Adrenal gland (tissue), 12 donors: Measurements from ENCODE around the gene PSMB11. TPM values are rescaled to one million over a fixed set of nuclear protein-coding genes. Genes with fewer than 3 reads are reported as not detected.

Source experiments
- DNase-seq, 7 donors: peaks; one replicate each; pipeline ENCODE4 v3.0.0-alpha.2; 2019 to 2020
- H3K27ac ChIP-seq, 5 donors: fragments of 200-600 bp; sonication (generic) in 4 of 5; 1 replicate in 3 of 5; 2 replicates in 2 of 5; pipeline versions ENCODE4 v1.5.1 to v1.8.0; 2016 to 2020; ENCODE audit warnings: mild to moderate bottlenecking in 1 of 5
- H3K27me3 ChIP-seq: fragments of 200-600 bp; 2 replicates; pipeline ENCODE4 v1.8.0; 2021
- H3K36me3 ChIP-seq, 2 donors: fragments of 200-600 bp; replicated peaks in 1 of 2; 1 replicate in 1 of 2; 2 replicates in 1 of 2; pipeline versions ENCODE4 v1.5.1 to v1.8.0; 2018 to 2022
- H3K4me1 ChIP-seq, 2 donors: fragments of 200-600 bp; replicated peaks in 1 of 2; 1 replicate in 1 of 2; 2 replicates in 1 of 2; pipeline versions ENCODE4 v1.5.1 to v1.8.0; 2018 to 2021
- H3K4me3 ChIP-seq, 4 donors: fragments of 200-600 bp; sonication (generic) in 3 of 4; one replicate each; pipeline ENCODE4 v1.5.1; 2016 to 2018
- H3K9me3 ChIP-seq, 3 donors: fragments of 200-600 bp; sonication (generic) in 1 of 3; replicated peaks in 1 of 3; 1 replicate in 2 of 3; 2 replicates in 1 of 3; pipeline versions ENCODE4 v1.5.1 to v1.8.0; 2016 to 2021
- CTCF ChIP-seq, 6 experiments: fragments of 450-650 bp in 4 of 6; fragments of 200-600 bp in 2 of 6; sonication (generic) in 1 of 6; IDR thresholded peaks; 1 replicate in 5 of 6; 2 replicates in 1 of 6; pipeline versions ENCODE4 v1.5.1 to v1.8.0; 2016 to 2021; ENCODE audit warnings: antibody characterized with exemption in 6 of 6, mild to moderate bottlenecking in 2 of 6, moderate library complexity in 1 of 6
- POLR2A ChIP-seq, 2 donors: fragments of 450-650 bp; IDR thresholded peaks; one replicate each; pipeline ENCODE4 v1.6.1; 2017; ENCODE audit warnings: antibody characterized with exemption in 2 of 2, mild to moderate bottlenecking in 2 of 2, moderate library complexity in 1 of 2
- WGBS, 4 donors: extraction: QIAGEN DNeasy Blood & Tissue Kit in 2 of 4; methylation state at CpG; one replicate each; pipeline versions ENCODE4 v1.1.5 to v1.1.7; 2013 to 2017; 5-methylcytosine and 5-hydroxymethylcytosine counted together
- intact Hi-C, 2 donors: fragments of 100-400 bp; cut with DNase I; formaldehyde crosslinking; loops; one replicate each; pipeline versions ENCODE4 v1.14.1 to v1.15.0; 2022 to 2023
- polyA plus RNA-seq, 3 donors: library from polyadenylated mRNA; stranded (reverse); fragments of 200-250 nt in 2 of 3; fragments of 350-450 nt in 1 of 3; fragmentation: Illumina TruSeq in 1 of 3; extraction: RNeasy Lipid Tissue Mini Kit (QIAGEN cat#74804) in 1 of 3; gene quantifications; one replicate each; pipeline ENCODE4 v1.2.3, GENCODE V29; 2013 to 2014
- total RNA-seq, 9 donors: library from RNA; depleted of rRNA in 4 of 9; stranded (reverse); fragments of >200 nt in 4 of 9; fragments of 120-200 nt in 1 of 9; fragmentation: NEBNext Ultra II Directional in 1 of 9; extraction: Animal tissue kit (Norgen Biotek cat#: 25700) in 1 of 9; gene quantifications; one replicate each; pipeline versions ENCODE4 v1.1.0 to v1.2.4, GENCODE V29; 2013 to 2023
- donor health status: healthy with polysubstance abuse.
- donor health status: Bipolar disorder and iron deficiency.
- donor health status: DM: yes; HTN: yes; CAD: no.
- donor health status: DM: no; HTN: no; CAD: no.
- donor health status: DM: no; HTN: no; CAD: no.
- donor health status: DM: yes; HTN: yes; CAD: no.

Gene PSMB11
- total and polyA plus RNA-seq, 12 donors = 0.17 TPM; not detected in 11

GRCh38 chr14:23062002-23062401 lies 20.0 kb downstream of the PSMB11 start:
- H3K36me3 ChIP-seq = peaks cover 0 to 84% of the 10 kb centered on the region in 2 donors
- no peak for TF ChIP-seq POLR2A (IDR thresholded peaks at IDR 0.05)
- no peak for TF ChIP-seq CTCF (IDR thresholded peaks at IDR 0.05)
- no peaks in the 10 kb centered on the region for H3K27me3 ChIP-seq
- no peak overlapping the region for H3K4me3 ChIP-seq
- H3K9me3 ChIP-seq = no peaks in the 10 kb centered on the region
- 7 to 25% (median 10%) methylated on average over 4 of the region's 4 CpGs for WGBS, 4 donors
- H3K4me1 ChIP-seq = peaks cover 4 to 24% of the 10 kb centered on the region in 2 donors
- H3K27ac ChIP-seq = peak overlapping the region; percentile 15 to 80 (median 73)
- DNase-seq = peak; percentile 82 to 97 (median 93)
- intact Hi-C loops = loop anchor here in 1 of 2 donors (5.0 kb wide), 1 partner anchor 40 kb away; the partner anchor contains the start of gene CIROP

GRCh38 chr14:23063601-23064000 lies 21.6 kb downstream of the PSMB11 start:
- H3K4me3 ChIP-seq = no peak overlapping the region
- 87 to 92% (median 90%) methylated on average over 5 of the region's 5 CpGs for WGBS, 4 donors
- peaks cover 4 to 23% of the 10 kb centered on the region in 2 donors for H3K4me1 ChIP-seq
- H3K9me3 ChIP-seq = no peaks in the 10 kb centered on the region
- peak in 3 of 7 donors; percentile 6 to 25 (median 7) for DNase-seq
- TF ChIP-seq CTCF (IDR thresholded peaks at IDR 0.05) (no peak), POLR2A (IDR thresholded peaks at IDR 0.05) (no peak)
- peak overlapping the region in 1 of 5 donors; percentile 4 for H3K27ac ChIP-seq
- H3K36me3 ChIP-seq = peaks cover 0 to 99% of the 10 kb centered on the region in 2 donors
- H3K27me3 ChIP-seq = no peaks in the 10 kb centered on the region
- intact Hi-C loops = loop anchor here in 1 of 2 donors (5.0 kb wide), 1 partner anchor 39 kb away; the partner anchor contains the start of gene CIROP

- Histone ChIP-seq H3K27ac (no peak overlapping the region), H3K9me3 (no peaks in the 10 kb centered on the region), H3K27me3 (no peaks in the 10 kb centered on the region), H3K36me3 (peaks cover 0 to 73% of the 10 kb centered on the region in 2 donors), H3K4me3 (no peak overlapping the region), H3K4me1 (peaks cover 7 to 45% of the 10 kb centered on the region in 2 donors)
- DNase-seq = peak in 2 of 7 donors; percentile 11 to 43
- WGBS, 4 donors = 72 to 81% (median 75%) methylated on average over 3 of the region's 3 CpGs
- TF ChIP-seq CTCF (IDR thresholded peaks at IDR 0.05) (no peak), POLR2A (IDR thresholded peaks at IDR 0.05) (no peak)
- intact Hi-C loops = loop anchor here (5.0 kb wide), 2 partner anchors 36 to 46 kb away; partner anchors contain the start of gene CIROP (in 1 of the 2)
Observed at GRCh38 chr14:23066368-23066767, 24.4 kb downstream of the PSMB11 start.

- H3K27ac ChIP-seq = peak overlapping the region in 1 of 5 donors; percentile 1
- H3K4me3 ChIP-seq = no peak overlapping the region
- DNase-seq = peak in 2 of 7 donors; percentile 12 to 54
- H3K9me3 ChIP-seq = no peaks in the 10 kb centered on the region
- peaks cover 0 to 67% of the 10 kb centered on the region in 2 donors for H3K36me3 ChIP-seq
- H3K4me1 ChIP-seq = peaks cover 10 to 45% of the 10 kb centered on the region in 2 donors
- no peak for TF ChIP-seq CTCF (IDR thresholded peaks at IDR 0.05)
- no peak for TF ChIP-seq POLR2A (IDR thresholded peaks at IDR 0.05)
- no peaks in the 10 kb centered on the region for H3K27me3 ChIP-seq
- intact Hi-C loops = loop anchor here (5.0 kb wide), 2 partner anchors 35 to 45 kb away; partner anchors contain the start of gene CIROP (in 1 of the 2)
- 79 to 83% (median 80%) methylated on average over 22 to 23 of the region's 23 CpGs for WGBS, 4 donors
Observed at GRCh38 chr14:23066855-23067744, 25.1 kb downstream of the PSMB11 start.
